Right ventricle myocardium superior (tissue), 1 donor: Measurements from ENCODE around the gene ATRX. TPM values are rescaled to one million over a fixed set of nuclear protein-coding genes. Genes with fewer than 3 reads are reported as not detected.
A peak's percentile ranks its signal among the peaks of the same experiment; 100 is the strongest.
"Not testable (repeated sequence)": the region's sequence is repeated elsewhere in the genome, so short reads cannot be mapped to it uniquely, and the experiment has no call there.

Experiments used
- ATAC-seq: fragments of 200-7000 bp; cut with Tn5 transposase; one replicate; pipeline ENCODE4 v1.9.1; 2020; ENCODE audit warnings: mild to moderate bottlenecking; ENCODE audit not compliant: poor library complexity
- DNase-seq: peaks from one replicate; pipeline ENCODE4 v3.0.0-alpha.2; 2020
- intact Hi-C: fragments of 100-400 bp; cut with DNase I; formaldehyde crosslinking; loops from one replicate; pipeline ENCODE4 v1.11.2; 2022
- total RNA-seq: library from RNA; stranded (reverse); fragmentation: NEBNext Ultra II Directional; extraction: Animal tissue kit (Norgen Biotek cat#: 25700); gene quantifications from one replicate; pipeline ENCODE4 v1.2.1, GENCODE V29; 2021
- donor health status: DM: no; HTN: yes; CAD: no; lungs with severe emphysema.

The ATRX gene
- total RNA-seq, 1 donor from 2014 or later: 75.2 TPM

GRCh38 chrX:77742788-77743476, 43.1 kb downstream of the ATRX start:
- DNase-seq (peak; percentile 56), ATAC-seq (peak; percentile 94)
- intact Hi-C loops: no loop called here

GRCh38 chrX:77740376-77740905, 45.6 kb downstream of the ATRX start:
- no peak for DNase-seq

GRCh38 chrX:77733342-77733741, 52.7 kb downstream of the ATRX start:
- intact Hi-C loops: no loop called here
- ATAC-seq (no peak), DNase-seq (no peak)

More at GRCh38 chrX:77740376-77740905, 45.6 kb downstream of the ATRX start:
- intact Hi-C loops: no loop called here
- no peak for ATAC-seq

- intact Hi-C loops: no loop called here
- ATAC-seq (no peak), DNase-seq (no peak)
Measured at GRCh38 chrX:77731821-77732419, 54.1 kb downstream of the ATRX start.

- DNase-seq, intact Hi-C loops, ATAC-seq: not testable (repeated sequence)
Measured at GRCh38 chrX:77726095-77726494, 59.9 kb downstream of the ATRX start.

- ATAC-seq (no peak), DNase-seq (no peak)
- intact Hi-C loops: no loop called here
Measured at GRCh38 chrX:77723681-77724080, 62.3 kb downstream of the ATRX start.

- DNase-seq (no peak), ATAC-seq (no peak)
- intact Hi-C loops: no loop called here
Measured at GRCh38 chrX:77719388-77719787, 66.6 kb downstream of the ATRX start.

- no peak for DNase-seq
- intact Hi-C loops: no loop called here
- ATAC-seq: no peak
Measured at GRCh38 chrX:77704881-77705280, 81.1 kb downstream of the ATRX start.

- ATAC-seq (no peak), DNase-seq (no peak)
- intact Hi-C loops: no loop called here
Measured at GRCh38 chrX:77698242-77698641, 87.8 kb downstream of the ATRX start.

GRCh38 chrX:77694491-77694890, 91.5 kb downstream of the ATRX start:
- intact Hi-C loops: no loop called here
- ATAC-seq: no peak
- no peak for DNase-seq

GRCh38 chrX:77693594-77693993, 92.4 kb downstream of the ATRX start:
- intact Hi-C loops: no loop called here
- ATAC-seq (no peak), DNase-seq (no peak)

GRCh38 chrX:77691916-77692315, 94.1 kb downstream of the ATRX start:
- intact Hi-C loops: no loop called here
- ATAC-seq: no peak

GRCh38 chrX:77689376-77689775, 96.6 kb downstream of the ATRX start:
- ATAC-seq: no peak
- intact Hi-C loops: no loop called here
- no peak for DNase-seq

More at GRCh38 chrX:77691916-77692315, 94.1 kb downstream of the ATRX start:
- no peak for DNase-seq

- intact Hi-C loops, DNase-seq, ATAC-seq: not testable (repeated sequence)
Measured at GRCh38 chrX:77685683-77686082, 100.3 kb downstream of the ATRX start.

- DNase-seq (no peak), ATAC-seq (no peak)
- intact Hi-C loops: no loop called here
Measured at GRCh38 chrX:77679144-77679543, 106.9 kb downstream of the ATRX start.

- no peak for ATAC-seq
- intact Hi-C loops: no loop called here
- DNase-seq: no peak
Measured at GRCh38 chrX:77675986-77676385, 110.0 kb downstream of the ATRX start.

GRCh38 chrX:77668391-77669237, 117.4 kb downstream of the ATRX start:
- no peak for DNase-seq
- intact Hi-C loops: no loop called here
- no peak for ATAC-seq

GRCh38 chrX:77658886-77659285, 127.1 kb downstream of the ATRX start:
- no peak for ATAC-seq
- DNase-seq: no peak
- intact Hi-C loops: no loop called here

- DNase-seq (no peak), ATAC-seq (no peak)
- intact Hi-C loops: no loop called here
Measured at GRCh38 chrX:77652095-77652494, 133.9 kb downstream of the ATRX start.
